ENCODE results near the gene MMP3.

MMP3 gene

GRCh38 chr11:102791271-102792036 is 52.0 kb downstream of the MMP3 start:
- DNase-seq (ENCODE audit: low read depth): no peak

- no peak for DNase-seq (ENCODE audit: low read depth)
Observed at GRCh38 chr11:102788334-102788995, 54.9 kb downstream of the MMP3 start.

Data from activated T-cell treated with anti-CD3 and anti-CD28 coated beads for 24 hours (primary cell).